Endothelial cell (in vitro differentiated cells): Measurements from ENCODE around the gene LAMTOR5. TPM values are rescaled to one million over a fixed set of nuclear protein-coding genes. Genes with fewer than 3 reads are reported as not detected.

ENCODE experiments used
- DNase-seq: peaks from one replicate; pipeline ENCODE4 v3.0.0; 2021; ENCODE audit warnings: low spot score
- H3K27ac Mint-ChIP-seq: one replicate; pipeline ENCODE4 v1.8.0; 2021; ENCODE audit warnings: mixed read lengths, inconsistent platforms; ENCODE audit not compliant: unreplicated experiment
- H3K27me3 Mint-ChIP-seq: one replicate; pipeline ENCODE4 v1.8.0; 2021; ENCODE audit warnings: mild to moderate bottlenecking, moderate library complexity, mixed read lengths, inconsistent platforms; ENCODE audit not compliant: unreplicated experiment
- H3K36me3 Mint-ChIP-seq: one replicate; pipeline ENCODE4 v1.8.0; 2021; ENCODE audit warnings: mild to moderate bottlenecking, low read depth, mixed read lengths, inconsistent platforms; ENCODE audit not compliant: unreplicated experiment
- H3K4me1 Mint-ChIP-seq: one replicate; pipeline ENCODE4 v1.8.0; 2021; ENCODE audit warnings: mild to moderate bottlenecking, mixed read lengths, inconsistent platforms; ENCODE audit not compliant: unreplicated experiment
- H3K4me3 Mint-ChIP-seq: one replicate; pipeline ENCODE4 v1.8.0; 2021; ENCODE audit warnings: mild to moderate bottlenecking, mixed read lengths, inconsistent platforms; ENCODE audit not compliant: unreplicated experiment
- H3K9me3 Mint-ChIP-seq: one replicate; pipeline ENCODE4 v1.8.0; 2021; ENCODE audit warnings: mixed read lengths, inconsistent platforms; ENCODE audit not compliant: unreplicated experiment
- total RNA-seq: library from RNA; stranded (reverse); fragmentation: NEBNext Ultra II Directional; extraction: Animal tissue kit (Norgen Biotek cat#: 25700); gene quantifications from one replicate; pipeline ENCODE4 v1.2.1, GENCODE V29; 2021; ENCODE audit not compliant: unreplicated experiment
- TF ChIP-seq, protein P1 (sequence below): fragments of 200-600 bp; sonication (generic); IDR thresholded peaks from one replicate; pipeline ENCODE4 v1.5.0; 2021; ENCODE audit warnings: antibody characterized with exemption; ENCODE audit not compliant: unreplicated experiment

LAMTOR5 gene
- total RNA-seq, 1 donor from 2014 or later = 135 TPM

DNA sequence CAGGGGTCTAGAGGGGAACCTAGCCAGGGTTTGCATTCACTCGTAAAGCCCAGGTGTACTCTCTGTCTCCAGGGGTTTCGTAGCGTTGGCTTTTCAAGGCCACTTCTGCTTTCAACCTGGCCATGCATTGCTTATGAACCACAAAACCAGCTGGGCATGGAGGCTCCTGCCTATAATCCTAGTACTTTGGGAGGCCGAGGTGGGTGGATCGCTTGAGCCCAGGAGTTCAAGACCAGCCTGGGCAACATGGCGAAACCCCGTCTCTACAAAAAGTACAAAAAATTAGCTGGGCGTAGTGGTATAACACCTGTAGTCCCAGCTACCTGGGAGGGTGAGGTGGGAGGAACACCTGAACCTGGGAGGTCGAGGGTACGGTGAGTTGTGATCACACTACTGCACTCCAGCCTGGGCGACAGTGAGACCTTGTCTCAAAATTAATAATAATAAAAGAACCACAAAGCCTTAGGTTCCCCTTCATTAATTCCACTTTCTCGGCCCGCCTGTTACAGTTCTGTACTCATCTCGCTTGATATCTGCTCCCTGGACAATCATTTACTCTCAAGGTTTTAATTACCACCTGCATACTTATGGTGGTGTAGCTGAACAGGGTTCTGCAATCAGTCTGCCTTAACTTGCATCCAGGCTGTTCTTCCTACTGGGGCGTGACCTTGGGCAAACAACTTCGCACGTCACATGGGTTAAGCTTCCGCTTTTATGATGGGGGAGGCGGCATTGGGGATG is 22.7 kb downstream of the LAMTOR5 start:
- Mint-ChIP-seq H3K36me3 (no peaks in the 10 kb centered on the region), H3K27ac (no peak overlapping the region), H3K4me3 (no peak overlapping the region), H3K4me1 (peaks cover 8% of the 10 kb centered on the region), H3K9me3 (no peaks in the 10 kb centered on the region), H3K27me3 (no peaks in the 10 kb centered on the region)
- DNase-seq = no peak
- TF ChIP-seq, protein P1, sequence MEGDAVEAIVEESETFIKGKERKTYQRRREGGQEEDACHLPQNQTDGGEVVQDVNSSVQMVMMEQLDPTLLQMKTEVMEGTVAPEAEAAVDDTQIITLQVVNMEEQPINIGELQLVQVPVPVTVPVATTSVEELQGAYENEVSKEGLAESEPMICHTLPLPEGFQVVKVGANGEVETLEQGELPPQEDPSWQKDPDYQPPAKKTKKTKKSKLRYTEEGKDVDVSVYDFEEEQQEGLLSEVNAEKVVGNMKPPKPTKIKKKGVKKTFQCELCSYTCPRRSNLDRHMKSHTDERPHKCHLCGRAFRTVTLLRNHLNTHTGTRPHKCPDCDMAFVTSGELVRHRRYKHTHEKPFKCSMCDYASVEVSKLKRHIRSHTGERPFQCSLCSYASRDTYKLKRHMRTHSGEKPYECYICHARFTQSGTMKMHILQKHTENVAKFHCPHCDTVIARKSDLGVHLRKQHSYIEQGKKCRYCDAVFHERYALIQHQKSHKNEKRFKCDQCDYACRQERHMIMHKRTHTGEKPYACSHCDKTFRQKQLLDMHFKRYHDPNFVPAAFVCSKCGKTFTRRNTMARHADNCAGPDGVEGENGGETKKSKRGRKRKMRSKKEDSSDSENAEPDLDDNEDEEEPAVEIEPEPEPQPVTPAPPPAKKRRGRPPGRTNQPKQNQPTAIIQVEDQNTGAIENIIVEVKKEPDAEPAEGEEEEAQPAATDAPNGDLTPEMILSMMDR = no peak

DNA sequence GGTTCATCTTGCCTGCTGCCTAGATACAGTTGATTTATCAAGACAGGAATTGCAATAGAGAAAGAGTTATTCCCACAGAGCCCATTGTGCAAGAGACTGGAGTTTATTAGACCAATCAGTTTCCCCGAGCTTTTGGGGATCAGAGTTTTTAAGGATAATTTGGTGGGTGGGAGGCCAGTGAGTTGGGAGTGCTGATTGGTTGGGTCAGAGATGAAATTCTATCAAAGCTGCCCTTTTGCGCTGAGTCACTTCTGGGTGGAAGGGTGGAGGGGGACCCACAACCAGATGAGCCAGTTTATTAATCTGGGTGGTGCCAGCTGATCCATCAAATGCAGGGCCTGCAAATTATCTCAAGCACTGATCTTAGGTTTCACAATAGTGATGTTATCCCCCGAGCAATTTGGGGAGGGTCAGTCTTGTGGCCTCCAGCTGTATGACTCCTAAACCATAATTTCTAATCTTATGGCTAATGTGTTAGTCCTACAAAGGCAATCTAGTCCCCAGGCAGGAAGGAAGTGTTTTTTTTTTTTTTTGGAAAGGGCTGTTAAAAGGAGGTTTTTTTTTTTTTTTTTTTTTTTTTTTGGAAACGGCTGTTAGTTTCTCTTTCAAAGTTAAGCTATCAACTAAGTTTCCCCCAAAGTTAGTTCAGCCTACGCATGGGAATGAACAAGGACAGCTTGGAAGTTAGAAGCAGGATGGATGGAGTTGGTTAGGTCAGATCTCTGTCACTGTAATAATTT is 24.1 kb downstream of the LAMTOR5 start:
- no peaks in the 10 kb centered on the region for H3K9me3 Mint-ChIP-seq
- no peak for DNase-seq
- H3K27me3 Mint-ChIP-seq = no peaks in the 10 kb centered on the region
- H3K4me1 Mint-ChIP-seq = peaks cover 8% of the 10 kb centered on the region
- H3K27ac Mint-ChIP-seq = no peak overlapping the region
- TF ChIP-seq, protein P1 = no peak
- H3K36me3 Mint-ChIP-seq = peaks cover 7% of the 10 kb centered on the region
- H3K4me3 Mint-ChIP-seq = no peak overlapping the region

DNA sequence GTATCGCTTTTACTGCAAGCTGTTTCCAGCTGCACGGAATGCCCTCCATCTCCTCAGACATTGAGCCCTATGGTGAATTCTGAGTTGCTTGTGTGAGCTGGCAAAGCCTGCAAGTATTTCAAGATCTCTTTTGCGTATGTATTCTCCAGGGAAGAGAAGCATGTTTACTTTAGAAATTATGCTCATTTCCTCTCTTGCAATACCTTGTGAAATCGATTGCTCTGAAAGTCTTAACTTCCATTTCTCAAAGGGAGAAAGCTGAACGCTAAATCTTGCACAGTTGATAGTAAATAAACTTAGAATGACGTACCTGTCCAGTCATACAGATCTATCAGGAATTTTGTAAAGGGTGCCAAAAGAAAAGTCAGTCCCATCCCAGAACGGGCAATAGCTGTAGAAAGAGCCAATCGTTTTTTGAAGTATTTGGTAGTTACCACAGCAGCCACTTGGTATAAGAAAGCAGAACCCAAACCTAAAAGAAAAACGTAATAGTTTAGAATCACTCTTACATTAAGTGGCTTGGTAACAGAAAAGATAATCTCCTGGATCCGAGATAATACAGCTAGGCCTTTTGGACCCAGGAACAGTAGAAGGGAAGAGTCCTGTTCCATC is 26.7 kb downstream of the LAMTOR5 start:
- Mint-ChIP-seq H3K4me3 (no peak overlapping the region), H3K36me3 (peaks cover 7% of the 10 kb centered on the region), H3K4me1 (peaks cover 15% of the 10 kb centered on the region), H3K9me3 (no peaks in the 10 kb centered on the region), H3K27ac (no peak overlapping the region), H3K27me3 (no peaks in the 10 kb centered on the region)
- DNase-seq = no peak
- TF ChIP-seq, protein P1 = no peak

DNA sequence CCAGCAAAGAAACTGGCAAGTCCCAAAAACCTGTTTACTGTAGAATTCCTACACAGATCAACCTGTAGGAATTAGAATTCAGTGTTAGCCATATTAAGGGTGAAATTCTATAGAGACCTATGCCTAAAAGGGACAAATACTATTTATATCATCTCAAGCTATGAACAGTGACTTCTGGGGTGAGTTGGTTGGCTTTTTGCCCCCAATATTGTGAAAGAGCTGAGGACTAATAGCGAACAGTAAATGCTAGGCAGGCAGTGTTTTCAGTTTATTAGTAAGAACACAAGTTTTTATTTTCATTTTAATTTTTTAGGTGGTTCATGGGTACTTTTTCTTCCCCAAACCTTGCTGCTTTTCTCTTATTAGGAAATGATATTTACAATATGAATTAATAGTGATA is 32.0 kb downstream of the LAMTOR5 start:
- no peak overlapping the region for H3K4me3 Mint-ChIP-seq
- TF ChIP-seq, protein P1 = no peak
- H3K4me1 Mint-ChIP-seq = peaks cover 8% of the 10 kb centered on the region
- no peak for DNase-seq
- H3K27ac Mint-ChIP-seq = no peak overlapping the region
- no peaks in the 10 kb centered on the region for H3K27me3 Mint-ChIP-seq
- H3K9me3 Mint-ChIP-seq = no peaks in the 10 kb centered on the region
- H3K36me3 Mint-ChIP-seq = peaks cover 7% of the 10 kb centered on the region
